ENCODE measurements around the gene ZNF862.

The ZNF862 gene

GRCh38 chr7:149830997-149831740 lies 7.0 kb upstream of the ZNF862 start:
- H4K20me1 ChIP-seq (ENCODE audit: insufficient read depth, low read length, poor library complexity, severe bottlenecking), result no peaks in the 10 kb centered on the region
- no peaks in the 10 kb centered on the region for H3K4me1 ChIP-seq (ENCODE audit: insufficient read depth, low read length, poor library complexity, severe bottlenecking)
- H2AFZ ChIP-seq (ENCODE audit: low read length), result no peak overlapping the region
- TF ChIP-seq EZH2phosphoT487 (IDR thresholded peaks at IDR 0.05; ENCODE audit: borderline replicate concordance), result no peak
- TF ChIP-seq, protein P1, sequence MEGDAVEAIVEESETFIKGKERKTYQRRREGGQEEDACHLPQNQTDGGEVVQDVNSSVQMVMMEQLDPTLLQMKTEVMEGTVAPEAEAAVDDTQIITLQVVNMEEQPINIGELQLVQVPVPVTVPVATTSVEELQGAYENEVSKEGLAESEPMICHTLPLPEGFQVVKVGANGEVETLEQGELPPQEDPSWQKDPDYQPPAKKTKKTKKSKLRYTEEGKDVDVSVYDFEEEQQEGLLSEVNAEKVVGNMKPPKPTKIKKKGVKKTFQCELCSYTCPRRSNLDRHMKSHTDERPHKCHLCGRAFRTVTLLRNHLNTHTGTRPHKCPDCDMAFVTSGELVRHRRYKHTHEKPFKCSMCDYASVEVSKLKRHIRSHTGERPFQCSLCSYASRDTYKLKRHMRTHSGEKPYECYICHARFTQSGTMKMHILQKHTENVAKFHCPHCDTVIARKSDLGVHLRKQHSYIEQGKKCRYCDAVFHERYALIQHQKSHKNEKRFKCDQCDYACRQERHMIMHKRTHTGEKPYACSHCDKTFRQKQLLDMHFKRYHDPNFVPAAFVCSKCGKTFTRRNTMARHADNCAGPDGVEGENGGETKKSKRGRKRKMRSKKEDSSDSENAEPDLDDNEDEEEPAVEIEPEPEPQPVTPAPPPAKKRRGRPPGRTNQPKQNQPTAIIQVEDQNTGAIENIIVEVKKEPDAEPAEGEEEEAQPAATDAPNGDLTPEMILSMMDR (conservative IDR thresholded peaks at IDR 0.05; ENCODE audit: low read length), result no peak
- H3K9me3 ChIP-seq (ENCODE audit: insufficient read depth, low read depth, low read length), result no peaks in the 10 kb centered on the region
- no peaks in the 10 kb centered on the region for H3K36me3 ChIP-seq (ENCODE audit: insufficient read depth, low read length)
- no peaks in the 10 kb centered on the region for H3K9me2 ChIP-seq (replicated peaks; ENCODE audit: low read depth, low read length)
- no peaks in the 10 kb centered on the region for H3F3A ChIP-seq (ENCODE audit: low read depth)
- H3K4me2 ChIP-seq (ENCODE audit: low read depth, low read length, poor library complexity, severe bottlenecking), result no peak overlapping the region
- H3K79me2 ChIP-seq (ENCODE audit: insufficient read depth, low read length), result no peaks in the 10 kb centered on the region
- H3K4me3 ChIP-seq (ENCODE audit: low read length, poor library complexity, severe bottlenecking), result no peak overlapping the region
- no peaks in the 10 kb centered on the region for H3K27me3 ChIP-seq (ENCODE audit: insufficient read depth, low read length, poor library complexity, severe bottlenecking)
- H3K9ac ChIP-seq (ENCODE audit: low read depth, low read length, poor library complexity, severe bottlenecking), result no peak overlapping the region

- no peaks in the 10 kb centered on the region for H3K4me1 ChIP-seq (ENCODE audit: insufficient read depth, low read length, poor library complexity, severe bottlenecking)
- TF ChIP-seq, protein P1 (conservative IDR thresholded peaks at IDR 0.05; ENCODE audit: low read length), result no peak
- no peak for TF ChIP-seq EZH2phosphoT487 (IDR thresholded peaks at IDR 0.05; ENCODE audit: borderline replicate concordance)
- H3K9me2 ChIP-seq (replicated peaks; ENCODE audit: low read depth, low read length), result no peaks in the 10 kb centered on the region
- H3K4me3 ChIP-seq (ENCODE audit: low read length, poor library complexity, severe bottlenecking), result no peak overlapping the region
- H3K4me2 ChIP-seq (ENCODE audit: low read depth, low read length, poor library complexity, severe bottlenecking), result no peak overlapping the region
- no peaks in the 10 kb centered on the region for H4K20me1 ChIP-seq (ENCODE audit: insufficient read depth, low read length, poor library complexity, severe bottlenecking)
- H3K9me3 ChIP-seq (ENCODE audit: insufficient read depth, low read depth, low read length), result no peaks in the 10 kb centered on the region
- H3F3A ChIP-seq (ENCODE audit: low read depth), result no peaks in the 10 kb centered on the region
- H3K79me2 ChIP-seq (ENCODE audit: insufficient read depth, low read length), result no peaks in the 10 kb centered on the region
- H2AFZ ChIP-seq (ENCODE audit: low read length), result no peak overlapping the region
- H3K36me3 ChIP-seq (ENCODE audit: insufficient read depth, low read length), result no peaks in the 10 kb centered on the region
- no peaks in the 10 kb centered on the region for H3K27me3 ChIP-seq (ENCODE audit: insufficient read depth, low read length, poor library complexity, severe bottlenecking)
- no peak overlapping the region for H3K9ac ChIP-seq (ENCODE audit: low read depth, low read length, poor library complexity, severe bottlenecking)
Observed at GRCh38 chr7:149831741-149832219, 6.4 kb upstream of the ZNF862 start.

DNA sequence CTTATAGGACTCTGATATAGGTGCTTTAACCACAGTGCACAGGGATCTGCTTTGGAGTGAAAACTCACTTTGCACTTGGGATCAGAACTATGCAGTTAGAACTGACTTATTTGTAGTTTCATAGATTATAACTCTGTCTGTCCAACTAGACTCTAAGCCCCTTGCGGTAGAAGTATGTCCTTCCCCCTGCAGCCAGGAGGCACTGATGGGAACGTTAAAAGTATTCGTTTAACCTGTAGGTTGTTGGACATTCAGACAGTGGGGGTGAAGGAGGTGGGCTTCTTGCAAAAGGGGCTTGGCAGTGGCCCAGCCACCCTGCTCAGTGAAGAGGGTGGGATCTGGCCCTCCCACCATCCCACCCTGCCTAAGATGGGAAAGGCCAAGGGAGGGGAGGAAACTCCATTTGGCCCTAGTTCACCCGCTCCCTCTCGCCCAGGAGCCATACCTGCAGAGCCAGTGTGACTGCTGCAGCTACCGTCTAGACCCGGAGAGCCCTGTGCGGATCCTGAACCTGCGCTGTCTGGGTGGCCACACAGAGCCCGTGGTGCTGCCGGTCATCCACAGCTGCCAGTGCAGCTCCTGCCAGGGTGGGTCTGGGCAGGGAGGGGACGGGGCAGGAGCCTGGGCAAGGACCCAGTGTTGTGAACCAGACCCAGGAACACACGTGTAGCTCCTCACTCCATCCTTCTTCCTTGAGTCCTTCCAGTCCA lies 5.7 kb upstream of the ZNF862 start:
- TF ChIP-seq, protein P1 (conservative IDR thresholded peaks at IDR 0.05; ENCODE audit: low read length), result no peak; the same call in 1 of the 2 replicates
- TF ChIP-seq EZH2phosphoT487 (IDR thresholded peaks at IDR 0.05; ENCODE audit: borderline replicate concordance), result no peak
- no peak overlapping the region for H2AFZ ChIP-seq (ENCODE audit: low read length)
- H3F3A ChIP-seq (ENCODE audit: low read depth), result no peaks in the 10 kb centered on the region

More for the DNA sequence above, 5.7 kb upstream of the ZNF862 start:
- Histone ChIP-seq H3K9ac (ENCODE audit: low read depth, low read length, poor library complexity, severe bottlenecking) (no peak overlapping the region), H3K36me3 (ENCODE audit: insufficient read depth, low read length) (no peaks in the 10 kb centered on the region), H4K20me1 (ENCODE audit: insufficient read depth, low read length, poor library complexity, severe bottlenecking) (no peaks in the 10 kb centered on the region), H3K9me3 (ENCODE audit: insufficient read depth, low read depth, low read length) (no peaks in the 10 kb centered on the region), H3K79me2 (ENCODE audit: insufficient read depth, low read length) (no peaks in the 10 kb centered on the region), H3K4me2 (ENCODE audit: low read depth, low read length, poor library complexity, severe bottlenecking) (no peak overlapping the region), H3K4me1 (ENCODE audit: insufficient read depth, low read length, poor library complexity, severe bottlenecking) (no peaks in the 10 kb centered on the region), H3K4me3 (ENCODE audit: low read length, poor library complexity, severe bottlenecking) (no peak overlapping the region), H3K9me2 (replicated peaks; ENCODE audit: low read depth, low read length) (no peaks in the 10 kb centered on the region), H3K27me3 (ENCODE audit: insufficient read depth, low read length, poor library complexity, severe bottlenecking) (no peaks in the 10 kb centered on the region)
